Lower lobe of right lung (tissue), 2 donors: Measurements from ENCODE around the gene NPTN. TPM values are rescaled to one million over a fixed set of nuclear protein-coding genes. Genes with fewer than 3 reads are reported as not detected.
"Not testable (repeated sequence)": the region's sequence is repeated elsewhere in the genome, so short reads cannot be mapped to it uniquely, and the experiment has no call there.

Source experiments
- ATAC-seq, 2 donors: fragments of 200-7000 bp; cut with Tn5 transposase; one replicate each; pipeline ENCODE4 v1.9.1; 2020 to 2022; ENCODE audit warnings: mild to moderate bottlenecking in 2 of 2, moderate library complexity in 2 of 2
- DNase-seq: peaks from one replicate; pipeline ENCODE4 v3.0.0-alpha.2; 2020
- H3K27ac ChIP-seq: fragments of 200-600 bp; one replicate; pipeline ENCODE4 v1.8.0; 2022
- H3K27me3 ChIP-seq: fragments of 200-600 bp; one replicate; pipeline ENCODE4 v1.8.0; 2022; ENCODE audit warnings: low read depth
- H3K36me3 ChIP-seq: fragments of 200-600 bp; one replicate; pipeline ENCODE4 v1.8.0; 2022; ENCODE audit warnings: mild to moderate bottlenecking
- H3K4me1 ChIP-seq: fragments of 200-600 bp; one replicate; pipeline ENCODE4 v1.8.0; 2022
- H3K4me3 ChIP-seq: fragments of 200-600 bp; one replicate; pipeline ENCODE4 v1.8.0; 2022; ENCODE audit warnings: mild to moderate bottlenecking
- H3K9me3 ChIP-seq: fragments of 200-600 bp; one replicate; pipeline ENCODE4 v1.8.0; 2022
- intact Hi-C: fragments of 100-400 bp; cut with DNase I; formaldehyde crosslinking; loops from one replicate; pipeline ENCODE4 v1.11.0; 2022
- total RNA-seq: library from RNA; stranded (reverse); fragmentation: NEBNext Ultra II Directional; extraction: Animal tissue kit (Norgen Biotek cat#: 25700); gene quantifications from one replicate; pipeline ENCODE4 v1.2.1, GENCODE V29; 2021
- TF ChIP-seq, protein P1 (sequence below): fragments of 200-600 bp; IDR thresholded peaks from one replicate; pipeline ENCODE4 v1.8.0; 2022; ENCODE audit warnings: antibody characterized with exemption, mild to moderate bottlenecking
- donor health status: DM: no; HTN: yes; CAD: no; lungs with severe emphysema.

NPTN gene
- total RNA-seq, 1 donor from 2014 or later, result 138 TPM

DNA sequence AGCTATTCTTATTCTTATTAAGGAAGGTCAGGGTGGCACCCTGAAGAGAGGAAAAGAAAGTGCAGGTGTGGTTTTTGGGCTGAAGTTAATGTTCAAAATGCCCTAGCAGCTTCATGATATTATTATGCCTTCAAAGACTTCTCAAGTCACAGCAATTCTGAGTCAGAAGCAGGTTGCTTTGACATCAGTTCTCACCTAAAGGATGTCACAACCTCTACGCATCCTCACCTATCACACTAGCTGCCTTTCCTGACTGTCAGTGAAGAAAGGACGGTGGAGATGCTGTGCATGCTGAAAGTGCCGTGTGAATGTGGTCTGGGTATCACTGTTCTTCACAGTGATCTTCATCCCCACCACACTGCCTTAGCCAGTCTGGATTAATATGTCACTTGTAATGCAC, 49.6 kb downstream of the NPTN start:
- ATAC-seq, result no peak

DNA sequence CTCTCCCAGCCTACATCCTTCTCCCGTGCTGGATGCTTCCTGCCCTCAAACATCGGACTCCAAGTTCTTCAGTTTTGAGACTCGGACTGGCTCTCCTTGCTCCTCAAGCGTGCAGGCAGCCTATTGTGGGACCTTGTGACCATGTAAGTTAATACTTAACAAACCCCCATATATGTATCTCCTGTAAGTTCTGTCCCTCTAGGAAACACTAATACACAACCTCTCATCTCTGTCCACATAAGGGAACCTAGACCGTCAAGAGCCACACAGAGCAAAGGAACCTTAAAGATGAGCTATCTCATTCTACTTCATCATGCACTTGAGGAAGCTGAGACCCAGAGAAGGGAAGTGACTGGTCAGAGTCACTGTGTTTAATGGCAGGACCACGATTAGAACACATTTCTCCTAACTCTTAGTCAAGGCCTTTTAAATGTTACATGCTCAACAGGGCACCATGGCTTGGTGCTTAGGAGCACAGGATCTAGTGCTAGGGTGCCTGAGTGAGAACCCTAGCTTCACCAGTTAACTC, 50.3 kb downstream of the NPTN start:
- Histone ChIP-seq H3K4me1 (no peaks in the 10 kb centered on the region), H3K36me3 (peaks cover 96% of the 10 kb centered on the region), H3K4me3 (no peak overlapping the region), H3K9me3 (no peaks in the 10 kb centered on the region), H3K27me3 (no peaks in the 10 kb centered on the region), H3K27ac (no peak overlapping the region)
- intact Hi-C loops, result no loop called here
- ATAC-seq, result peak in 1 of 2 donors; percentile 51
- DNase-seq, result no peak
- TF ChIP-seq, protein P1, sequence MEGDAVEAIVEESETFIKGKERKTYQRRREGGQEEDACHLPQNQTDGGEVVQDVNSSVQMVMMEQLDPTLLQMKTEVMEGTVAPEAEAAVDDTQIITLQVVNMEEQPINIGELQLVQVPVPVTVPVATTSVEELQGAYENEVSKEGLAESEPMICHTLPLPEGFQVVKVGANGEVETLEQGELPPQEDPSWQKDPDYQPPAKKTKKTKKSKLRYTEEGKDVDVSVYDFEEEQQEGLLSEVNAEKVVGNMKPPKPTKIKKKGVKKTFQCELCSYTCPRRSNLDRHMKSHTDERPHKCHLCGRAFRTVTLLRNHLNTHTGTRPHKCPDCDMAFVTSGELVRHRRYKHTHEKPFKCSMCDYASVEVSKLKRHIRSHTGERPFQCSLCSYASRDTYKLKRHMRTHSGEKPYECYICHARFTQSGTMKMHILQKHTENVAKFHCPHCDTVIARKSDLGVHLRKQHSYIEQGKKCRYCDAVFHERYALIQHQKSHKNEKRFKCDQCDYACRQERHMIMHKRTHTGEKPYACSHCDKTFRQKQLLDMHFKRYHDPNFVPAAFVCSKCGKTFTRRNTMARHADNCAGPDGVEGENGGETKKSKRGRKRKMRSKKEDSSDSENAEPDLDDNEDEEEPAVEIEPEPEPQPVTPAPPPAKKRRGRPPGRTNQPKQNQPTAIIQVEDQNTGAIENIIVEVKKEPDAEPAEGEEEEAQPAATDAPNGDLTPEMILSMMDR, result no peak

More for the DNA sequence above, 49.6 kb downstream of the NPTN start:
- intact Hi-C loops, result no loop called here
- Histone ChIP-seq H3K27ac (no peak overlapping the region), H3K36me3 (peaks cover 95% of the 10 kb centered on the region), H3K4me3 (no peak overlapping the region), H3K4me1 (no peaks in the 10 kb centered on the region), H3K9me3 (no peaks in the 10 kb centered on the region), H3K27me3 (no peaks in the 10 kb centered on the region)
- TF ChIP-seq, protein P1, result no peak
- no peak for DNase-seq

DNA sequence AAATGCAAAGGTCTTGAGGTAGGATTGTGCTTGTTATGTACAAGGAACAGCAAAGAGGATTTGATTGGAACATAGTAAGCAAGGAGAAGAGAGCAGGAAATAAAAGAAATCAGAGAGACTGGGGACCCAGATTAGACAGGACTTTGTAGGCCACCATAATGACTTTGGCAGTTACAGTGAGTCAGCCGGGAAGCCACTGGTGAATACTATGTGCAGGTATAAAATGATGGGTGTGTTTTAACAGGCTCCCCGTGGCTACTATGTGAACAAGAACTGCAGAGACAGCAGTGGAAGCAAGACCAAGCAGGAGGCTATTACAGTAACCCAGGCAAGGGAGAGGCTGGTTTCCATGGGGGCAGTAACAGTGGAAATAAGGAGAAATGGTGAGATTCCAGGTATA, 55.2 kb downstream of the NPTN start:
- TF ChIP-seq, protein P1, result no peak
- H3K27ac ChIP-seq, result no peak overlapping the region
- H3K4me1 ChIP-seq, result peaks cover 16% of the 10 kb centered on the region
- H3K4me3 ChIP-seq, result no peak overlapping the region
- no peaks in the 10 kb centered on the region for H3K27me3 ChIP-seq
- ATAC-seq, result no peak
- no peaks in the 10 kb centered on the region for H3K9me3 ChIP-seq
- DNase-seq, result no peak
- H3K36me3 ChIP-seq, result peaks cover 94% of the 10 kb centered on the region
- intact Hi-C loops, result no loop called here

DNA sequence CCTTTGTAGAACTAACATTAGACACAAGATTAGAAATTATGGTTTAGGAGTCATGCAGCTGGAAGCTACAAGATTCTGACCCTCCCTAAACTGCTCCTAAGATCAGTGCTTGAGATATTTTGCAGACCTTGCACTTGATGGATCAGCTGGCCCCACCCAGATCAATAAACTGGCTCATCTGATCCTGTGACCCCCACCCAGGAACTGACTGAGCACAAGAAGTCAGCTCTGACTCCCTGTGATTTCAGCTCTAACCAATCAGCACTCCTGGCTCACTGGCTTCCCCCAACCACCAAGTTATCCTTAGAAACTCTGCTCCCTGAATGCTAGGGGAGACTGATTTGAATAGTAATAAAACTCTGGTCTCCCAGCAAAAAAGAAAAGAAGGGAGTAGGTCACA, 55.6 kb downstream of the NPTN start:
- Histone ChIP-seq H3K4me1 (peaks cover 21% of the 10 kb centered on the region), H3K36me3 (peaks cover 94% of the 10 kb centered on the region)
- ATAC-seq, DNase-seq, H3K4me3 ChIP-seq, intact Hi-C loops, H3K9me3 ChIP-seq, H3K27ac ChIP-seq, H3K27me3 ChIP-seq: not testable (repeated sequence)

DNA sequence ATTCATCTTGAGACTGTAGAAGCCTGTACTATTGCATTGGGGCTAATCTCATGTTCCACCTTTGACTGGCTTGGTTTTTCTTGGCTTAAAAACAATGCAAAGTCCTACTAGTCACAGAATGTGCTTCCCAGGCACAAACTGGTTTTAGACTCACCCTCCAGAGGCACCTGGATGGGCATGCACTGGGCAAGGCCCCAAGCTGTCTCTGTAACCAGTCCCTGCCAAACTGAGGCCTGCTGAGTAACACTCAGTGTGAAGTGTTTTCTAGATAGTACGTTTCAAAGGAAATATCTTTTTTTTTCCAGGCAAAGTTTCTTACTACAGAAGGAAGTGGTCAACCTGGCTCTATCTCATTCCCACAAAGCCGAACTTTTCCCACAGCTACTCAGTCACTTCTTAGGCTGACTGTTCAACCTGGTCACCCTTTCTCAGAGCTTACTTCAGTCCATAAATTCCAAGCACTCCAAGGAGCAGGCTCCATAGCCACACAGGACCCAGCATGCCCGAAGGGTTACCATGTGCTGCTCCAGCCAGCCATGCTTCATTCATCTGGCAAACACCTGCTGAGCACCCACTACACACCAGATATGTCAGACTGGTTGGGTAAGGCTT, 57.4 kb downstream of the NPTN start:
- intact Hi-C loops, result no loop called here
- Histone ChIP-seq H3K36me3 (peaks cover 94% of the 10 kb centered on the region), H3K4me1 (peaks cover 32% of the 10 kb centered on the region), H3K9me3 (no peaks in the 10 kb centered on the region), H3K27ac (peak overlapping the region; percentile 16), H3K27me3 (no peaks in the 10 kb centered on the region), H3K4me3 (no peak overlapping the region)
- DNase-seq, result peak; percentile 54
- ATAC-seq, result peak; percentile 72 to 82
- TF ChIP-seq, protein P1, result no peak

DNA sequence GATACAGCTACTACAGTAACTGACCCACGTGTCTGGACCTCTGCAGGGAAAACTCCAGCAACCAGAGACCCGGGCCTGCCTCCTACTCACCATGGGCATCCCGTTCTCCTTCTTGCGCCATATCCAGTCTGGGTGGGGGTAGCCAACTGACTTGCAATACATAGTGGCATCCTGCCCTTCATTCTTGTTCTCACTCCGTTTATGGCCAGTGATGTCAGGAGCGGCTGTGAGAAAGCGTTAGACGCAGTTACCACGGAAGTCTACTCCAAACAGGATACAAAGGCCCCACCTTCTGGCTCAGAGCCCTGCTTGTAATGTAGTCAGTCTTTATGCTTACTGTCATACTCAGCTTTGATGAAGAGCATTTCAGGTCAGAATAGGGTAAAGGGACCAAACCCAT, 59.6 kb downstream of the NPTN start:
- ATAC-seq (peak; percentile 39 to 46), DNase-seq (no peak)
- no peak overlapping the region for H3K4me3 ChIP-seq
- H3K9me3 ChIP-seq, result no peaks in the 10 kb centered on the region
- H3K27ac ChIP-seq, result peak overlapping the region; percentile 12
- peaks cover 96% of the 10 kb centered on the region for H3K36me3 ChIP-seq
- TF ChIP-seq, protein P1, result no peak
- H3K27me3 ChIP-seq, result no peaks in the 10 kb centered on the region
- intact Hi-C loops, result no loop called here
- H3K4me1 ChIP-seq, result peaks cover 38% of the 10 kb centered on the region
